ENCODE data around the gene SCNN1G. TPM values are rescaled to one million over a fixed set of nuclear protein-coding genes. Genes with fewer than 3 reads are reported as not detected.

The SCNN1G gene
- total RNA-seq, 1 experiment from 2014 or later, result 6.3 TPM

- peaks cover 18% of the 10 kb centered on the region for H3K4me1 ChIP-seq (ENCODE audit: insufficient read depth, low read length)
- no peak overlapping the region for H3K9ac ChIP-seq (ENCODE audit: low read length)
- H3K9me2 ChIP-seq (replicated peaks; ENCODE audit: low read length), result no peaks in the 10 kb centered on the region
- H3K36me3 ChIP-seq (ENCODE audit: low read depth, low read length), result no peaks in the 10 kb centered on the region
- no peak overlapping the region for H3K27ac ChIP-seq (ENCODE audit: low read length)
- TF ChIP-seq EZH2phosphoT487 (IDR thresholded peaks at IDR 0.05; ENCODE audit: borderline replicate concordance, low read length) (no peak), EZH2 (IDR thresholded peaks at IDR 0.05; ENCODE audit: low read length, unreplicated experiment) (no peak), CTCF (conservative IDR thresholded peaks at IDR 0.05; ENCODE audit: low read depth, low read length) (no peak)
- POLR2A ChIA-PET (ENCODE audit: unreplicated experiment), result no interaction called here
- no peak for ATAC-seq
- H3K27me3 ChIP-seq (ENCODE audit: low read length), result no peaks in the 10 kb centered on the region
- no peaks in the 10 kb centered on the region for H3K9me3 ChIP-seq (ENCODE audit: low read length)
- H3K4me2 ChIP-seq (ENCODE audit: low read length), result no peak overlapping the region
- DNase-seq, result no peak
- no peak overlapping the region for H2AFZ ChIP-seq (ENCODE audit: low read length)
- no peak overlapping the region for H3K4me3 ChIP-seq (ENCODE audit: low read length)
- CTCF ChIA-PET, result no interaction called here
- H4K20me1 ChIP-seq (ENCODE audit: low read length), result no peaks in the 10 kb centered on the region
- BruUV-seq (replicated peaks), result no TSS peak
- no peaks in the 10 kb centered on the region for H3F3A ChIP-seq (ENCODE audit: low read length, unreplicated experiment)
- no peaks in the 10 kb centered on the region for H3K79me2 ChIP-seq (ENCODE audit: low read length)
- intact Hi-C loops (cut with micrococcal nuclease), result no loop called here
These were observed 72.5 kb downstream of the SCNN1G start for GRCh38 chr16:23255000-23255399.

GRCh38 chr16:23256440-23256839 lies 73.9 kb downstream of the SCNN1G start:
- Histone ChIP-seq H3K4me2 (ENCODE audit: low read length) (no peak overlapping the region), H3K27me3 (ENCODE audit: low read length) (no peaks in the 10 kb centered on the region), H3K36me3 (ENCODE audit: low read depth, low read length) (no peaks in the 10 kb centered on the region), H3F3A (ENCODE audit: low read length, unreplicated experiment) (no peaks in the 10 kb centered on the region), H4K20me1 (ENCODE audit: low read length) (no peaks in the 10 kb centered on the region), H3K27ac (ENCODE audit: low read length) (no peak overlapping the region), H3K79me2 (ENCODE audit: low read length) (no peaks in the 10 kb centered on the region), H2AFZ (ENCODE audit: low read length) (no peak overlapping the region), H3K9me2 (replicated peaks; ENCODE audit: low read length) (no peaks in the 10 kb centered on the region), H3K9me3 (ENCODE audit: low read length) (no peaks in the 10 kb centered on the region), H3K4me3 (ENCODE audit: low read length) (no peak overlapping the region), H3K9ac (ENCODE audit: low read length) (no peak overlapping the region), H3K4me1 (ENCODE audit: insufficient read depth, low read length) (peaks cover 18% of the 10 kb centered on the region)
- DNase-seq, result no peak
- intact Hi-C loops (cut with micrococcal nuclease), result no loop called here
- CTCF ChIA-PET, result no interaction called here
- ATAC-seq, result no peak
- TF ChIP-seq EZH2phosphoT487 (IDR thresholded peaks at IDR 0.05; ENCODE audit: borderline replicate concordance, low read length) (no peak), EZH2 (IDR thresholded peaks at IDR 0.05; ENCODE audit: low read length, unreplicated experiment) (no peak), CTCF (conservative IDR thresholded peaks at IDR 0.05; ENCODE audit: low read depth, low read length) (no peak)
- no TSS peak for BruUV-seq (replicated peaks)
- POLR2A ChIA-PET (ENCODE audit: unreplicated experiment), result no interaction called here

GRCh38 chr16:23257682-23258081 lies 75.1 kb downstream of the SCNN1G start:
- Histone ChIP-seq H3K4me2 (ENCODE audit: low read length) (peak overlapping the region; percentile 72), H3K4me3 (ENCODE audit: low read length) (peak overlapping the region; percentile 11; the same call in 1 of the 2 replicates), H2AFZ (ENCODE audit: low read length) (peak overlapping the region; percentile 73; the same call in 1 of the 2 replicates), H3K27me3 (ENCODE audit: low read length) (no peaks in the 10 kb centered on the region), H3K9me3 (ENCODE audit: low read length) (no peaks in the 10 kb centered on the region), H3K27ac (ENCODE audit: low read length) (peak overlapping the region; percentile 57), H4K20me1 (ENCODE audit: low read length) (no peaks in the 10 kb centered on the region), H3K9me2 (replicated peaks; ENCODE audit: low read length) (no peaks in the 10 kb centered on the region), H3K9ac (ENCODE audit: low read length) (no peak overlapping the region), H3F3A (ENCODE audit: low read length, unreplicated experiment) (no peaks in the 10 kb centered on the region), H3K4me1 (ENCODE audit: insufficient read depth, low read length) (peaks cover 18% of the 10 kb centered on the region), H3K79me2 (ENCODE audit: low read length) (no peaks in the 10 kb centered on the region), H3K36me3 (ENCODE audit: low read depth, low read length) (no peaks in the 10 kb centered on the region)
- CTCF ChIA-PET, result no interaction called here
- TF ChIP-seq CTCF (conservative IDR thresholded peaks at IDR 0.05; ENCODE audit: low read depth, low read length) (no peak), EZH2 (IDR thresholded peaks at IDR 0.05; ENCODE audit: low read length, unreplicated experiment) (no peak), EZH2phosphoT487 (IDR thresholded peaks at IDR 0.05; ENCODE audit: borderline replicate concordance, low read length) (no peak)
- peak; percentile 65 for ATAC-seq
- POLR2A ChIA-PET (ENCODE audit: unreplicated experiment), result no interaction called here
- peak; percentile 84 for DNase-seq
- intact Hi-C loops (cut with micrococcal nuclease), result no loop called here
- no TSS peak for BruUV-seq (replicated peaks)
